Liver (tissue), 9 donors: ENCODE data around the gene HP. TPM values are rescaled to one million over a fixed set of nuclear protein-coding genes. Genes with fewer than 3 reads are reported as not detected.

Experiments used
- DNase-seq: peaks from one replicate; pipeline ENCODE4 v3.0.0-alpha.2; 2017; ENCODE audit warnings: low spot score
- H3K27ac ChIP-seq, 2 donors: one replicate each; pipeline ENCODE4 v1.7.0; 2013; ENCODE audit warnings: inconsistent platforms in 2 of 2, low read length in 2 of 2, control low read depth in 1 of 2, low read depth in 1 of 2, mild to moderate bottlenecking in 1 of 2
- H3K27me3 ChIP-seq, 4 donors: one replicate each; pipeline versions ENCODE4 v1.6.1 to v1.7.0; 2013; ENCODE audit warnings: low read length in 3 of 4, inconsistent platforms in 1 of 4, mild to moderate bottlenecking in 1 of 4, moderate library complexity in 1 of 4; ENCODE audit not compliant: control insufficient read depth in 4 of 4, insufficient read depth in 4 of 4
- H3K36me3 ChIP-seq, 4 donors: one replicate each; pipeline versions ENCODE4 v1.6.1 to v1.7.0; 2013; ENCODE audit warnings: low read length in 3 of 4, mild to moderate bottlenecking in 3 of 4, low read depth in 1 of 4, moderate library complexity in 1 of 4; ENCODE audit not compliant: control insufficient read depth in 4 of 4, insufficient read depth in 3 of 4
- H3K4me1 ChIP-seq, 4 donors: one replicate each; pipeline versions ENCODE4 v1.6.1 to v1.7.0; 2013; ENCODE audit warnings: low read length in 3 of 4, mild to moderate bottlenecking in 3 of 4, moderate library complexity in 1 of 4; ENCODE audit not compliant: control insufficient read depth in 4 of 4, insufficient read depth in 4 of 4
- H3K4me3 ChIP-seq, 3 donors: one replicate each; pipeline versions ENCODE4 v1.6.1 to v1.7.0; 2013; ENCODE audit warnings: low read length in 3 of 3, control low read depth in 1 of 3, low read depth in 1 of 3, mild to moderate bottlenecking in 1 of 3
- H3K9ac ChIP-seq, 2 donors: one replicate each; pipeline ENCODE4 v1.7.0; 2013; ENCODE audit warnings: low read length in 2 of 2, mild to moderate bottlenecking in 2 of 2, moderate library complexity in 2 of 2, control low read depth in 1 of 2, low read depth in 1 of 2
- H3K9me3 ChIP-seq, 4 donors: one replicate each; pipeline versions ENCODE4 v1.6.1 to v1.7.0; 2013; ENCODE audit warnings: low read length in 3 of 4; ENCODE audit not compliant: control insufficient read depth in 4 of 4
- EGR1 ChIP-seq, 2 donors: IDR thresholded peaks; 2 replicates each; pipeline ENCODE4 v1.6.1; 2016 to 2018; ENCODE audit warnings: antibody characterized with exemption in 2 of 2, low read depth in 2 of 2
- FOXA1 ChIP-seq: IDR thresholded peaks from 2 replicates; pipeline ENCODE4 v1.6.1; 2016; ENCODE audit warnings: antibody characterized with exemption
- FOXA2 ChIP-seq: IDR thresholded peaks from 2 replicates; pipeline ENCODE4 v1.6.1; 2016; ENCODE audit warnings: antibody characterized with exemption
- JUND ChIP-seq, 2 donors: IDR thresholded peaks; 2 replicates each; pipeline ENCODE4 v1.6.1; 2016; ENCODE audit warnings: antibody characterized with exemption in 2 of 2
- NR2F2 ChIP-seq: IDR thresholded peaks from 2 replicates; pipeline ENCODE4 v1.6.1; 2016; ENCODE audit warnings: antibody characterized with exemption
- RAD21 ChIP-seq, 2 donors: IDR thresholded peaks; 2 replicates each; pipeline ENCODE4 v1.6.1; 2016; ENCODE audit warnings: antibody characterized with exemption in 2 of 2, mild to moderate bottlenecking in 2 of 2
- SP1 ChIP-seq: IDR thresholded peaks from 2 replicates; pipeline ENCODE4 v1.6.1; 2018; ENCODE audit warnings: antibody characterized with exemption, mild to moderate bottlenecking
- WGBS: extraction: QIAGEN DNeasy Blood & Tissue Kit; methylation state at CpG from one replicate; pipeline ENCODE4 v1.1.7; 2013; 5-methylcytosine and 5-hydroxymethylcytosine counted together
- polyA plus RNA-seq, 2 donors: library from polyadenylated mRNA; stranded (reverse) in 1 of 2; unstranded in 1 of 2; fragments of 200-250 nt in 1 of 2; fragments of >200 nt in 1 of 2; fragmentation: Nextera tagmentation in 1 of 2; extraction: Ambion mirVana in 1 of 2; gene quantifications; one replicate each; pipeline versions ENCODE4 v1.2.1 to v1.2.3, GENCODE V29; 2013 to 2015
- total RNA-seq, 2 donors: library from RNA; depleted of rRNA; stranded (reverse); fragments of >200 nt; gene quantifications; one replicate each; pipeline ENCODE4 v1.2.3, GENCODE V29; 2014
- TF ChIP-seq, protein P1 (sequence below): IDR thresholded peaks from 2 replicates; pipeline ENCODE4 v1.6.1; 2016; ENCODE audit warnings: antibody characterized with exemption
- donor health status: healthy.
- donor health status: healthy.
- donor health status: healthy.
- donor health status: healthy.
- donor health status: healthy.

HP gene
- total and polyA plus RNA-seq, 4 donors, result 13,922 to 117,679 (median 53,485) TPM

DNA sequence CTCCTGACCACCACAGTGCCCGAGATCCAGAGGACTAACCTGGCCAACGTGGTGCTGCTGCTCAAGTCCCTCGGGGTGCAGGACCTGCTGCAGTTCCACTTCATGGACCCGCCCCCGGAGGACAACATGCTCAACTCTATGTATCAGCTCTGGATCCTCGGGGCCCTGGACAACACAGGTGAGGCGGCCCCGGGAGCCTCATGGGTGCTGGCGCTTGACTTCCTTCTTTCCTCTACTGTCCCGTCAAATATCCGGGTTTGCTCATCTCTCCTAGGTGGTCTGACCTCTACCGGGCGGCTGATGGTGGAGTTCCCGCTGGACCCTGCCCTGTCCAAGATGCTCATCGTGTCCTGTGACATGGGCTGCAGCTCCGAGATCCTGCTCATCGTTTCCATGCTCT lies 53.1 kb downstream of the HP start:
- peaks cover 40 to 100% (median 88%) of the 10 kb centered on the region in 4 donors for H3K36me3 ChIP-seq
- DNase-seq, result no peak
- no peak overlapping the region for H3K4me3 ChIP-seq
- no peak overlapping the region for H3K9ac ChIP-seq
- no peak for TF ChIP-seq FOXA1
- no peaks in the 10 kb centered on the region for H3K9me3 ChIP-seq
- no peak overlapping the region for H3K27ac ChIP-seq
- H3K27me3 ChIP-seq, result no peaks in the 10 kb centered on the region
- 95% methylated on average over 17 of the region's 17 CpGs for WGBS
- no peaks in the 10 kb centered on the region for H3K4me1 ChIP-seq

- Histone ChIP-seq H3K36me3 (peaks cover 40 to 99% (median 83%) of the 10 kb centered on the region in 4 donors), H3K27me3 (no peaks in the 10 kb centered on the region), H3K9me3 (no peaks in the 10 kb centered on the region), H3K27ac (no peak overlapping the region), H3K9ac (no peak overlapping the region), H3K4me3 (no peak overlapping the region), H3K4me1 (no peaks in the 10 kb centered on the region)
- 91% methylated on average over 16 of the region's 16 CpGs for WGBS
- DNase-seq, result no peak
- no peak for TF ChIP-seq SP1
- TF ChIP-seq EGR1 (IDR thresholded peaks at IDR 0.05; ENCODE audit: low read depth in 2 of 2), result no peak
Observed at GRCh38 chr16:72108353-72109102, 54.2 kb downstream of the HP start.

DNA sequence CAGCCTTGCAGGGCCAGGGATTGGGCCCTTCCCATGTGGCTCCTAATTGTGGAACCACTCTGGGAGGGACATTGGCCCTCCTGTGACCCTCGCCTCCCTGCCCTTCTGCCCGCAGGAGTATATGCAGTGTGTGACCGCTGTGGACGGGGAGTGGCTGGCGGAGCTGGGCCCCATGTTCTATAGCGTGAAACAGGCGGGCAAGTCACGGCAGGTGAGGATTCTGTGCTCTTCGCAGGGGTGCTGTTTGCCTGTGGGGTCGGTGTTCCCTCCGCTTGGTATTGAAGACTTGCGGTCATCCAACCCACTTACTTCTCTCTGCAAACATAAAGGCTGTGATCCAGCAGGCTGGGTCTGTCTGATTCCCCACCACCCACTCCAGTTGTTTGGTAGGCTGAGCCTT lies 55.0 kb downstream of the HP start:
- Histone ChIP-seq H3K4me1 (no peaks in the 10 kb centered on the region), H3K27me3 (no peaks in the 10 kb centered on the region), H3K9ac (no peak overlapping the region), H3K9me3 (no peaks in the 10 kb centered on the region), H3K36me3 (peaks cover 35 to 95% (median 75%) of the 10 kb centered on the region in 4 donors), H3K27ac (no peak overlapping the region), H3K4me3 (no peak overlapping the region)
- no peak for DNase-seq
- no peak for TF ChIP-seq RAD21 (IDR thresholded peaks at IDR 0.05)
- no peak for TF ChIP-seq FOXA2
- no peak for TF ChIP-seq JUND (IDR thresholded peaks at IDR 0.05)
- no peak for TF ChIP-seq NR2F2
- 97% methylated on average over 12 of the region's 12 CpGs for WGBS

DNA sequence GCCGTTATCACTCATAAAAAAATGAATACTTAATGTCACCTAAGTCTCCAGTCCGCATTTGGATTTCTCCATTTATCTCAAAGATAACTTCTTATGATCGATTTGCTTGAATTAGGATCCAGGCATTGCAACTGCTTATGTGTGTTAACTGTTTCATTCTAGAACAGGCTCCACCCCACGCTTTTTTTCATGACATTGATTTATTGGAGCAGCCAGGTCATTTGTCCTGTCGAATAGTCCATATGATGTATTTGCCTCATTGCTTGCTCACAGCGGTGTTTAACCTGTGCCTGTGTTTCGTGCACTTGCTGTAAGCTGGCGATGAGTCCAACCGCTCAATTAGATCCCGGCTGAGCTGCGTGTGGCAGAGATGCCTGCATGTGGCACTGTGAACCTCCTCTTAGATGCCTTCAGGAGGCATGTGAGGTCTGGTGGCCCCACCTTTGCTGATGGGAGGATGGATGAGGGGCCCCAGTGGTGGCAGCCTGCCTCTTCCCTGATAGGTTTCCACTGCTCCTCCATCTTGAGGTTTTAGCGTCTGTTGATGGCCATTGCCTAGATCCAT lies 55.7 kb downstream of the HP start:
- H3K36me3 ChIP-seq, result peaks cover 30 to 87% (median 71%) of the 10 kb centered on the region in 4 donors
- DNase-seq, result no peak
- TF ChIP-seq, protein P1, sequence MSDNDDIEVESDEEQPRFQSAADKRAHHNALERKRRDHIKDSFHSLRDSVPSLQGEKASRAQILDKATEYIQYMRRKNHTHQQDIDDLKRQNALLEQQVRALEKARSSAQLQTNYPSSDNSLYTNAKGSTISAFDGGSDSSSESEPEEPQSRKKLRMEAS, result no peak
- no peak for TF ChIP-seq RAD21 (IDR thresholded peaks at IDR 0.05)
- H3K4me1 ChIP-seq, result no peaks in the 10 kb centered on the region
- WGBS, result 94% methylated on average over 12 of the region's 12 CpGs
- H3K27me3 ChIP-seq, result no peaks in the 10 kb centered on the region
- H3K9ac ChIP-seq, result no peak overlapping the region
- no peak overlapping the region for H3K4me3 ChIP-seq
- H3K9me3 ChIP-seq, result no peaks in the 10 kb centered on the region
- H3K27ac ChIP-seq, result no peak overlapping the region

Other genes with a start within 250 kb of the HP start
- 10 to 100 TPM; 41.9 to 64.4 TPM for gene AP1G1, start 245.7 kb upstream of the HP start, total RNA-seq
- 10 to 100 TPM; 11.4 to 23.8 TPM for gene AP1G1, start 245.7 kb upstream of the HP start, polyA plus RNA-seq
- gene ATXN1L, start 208.5 kb upstream of the HP start, total RNA-seq, result 10 to 100 TPM; 10.7 to 15.0 TPM
- 1 to 10 TPM; 5.7 to 6.3 TPM for gene ATXN1L, start 208.5 kb upstream of the HP start, polyA plus RNA-seq
- 1 to 10 TPM; 1.9 to 2.1 TPM for gene ZNF821, start 170.3 kb upstream of the HP start, total RNA-seq
- 1 to 10 TPM; 1.0 to 3.0 TPM for gene ZNF821, start 170.3 kb upstream of the HP start, polyA plus RNA-seq
- gene IST1, start 159.0 kb upstream of the HP start, total RNA-seq, result 10 to 100 TPM; 65.4 to 95.3 TPM
- gene IST1, start 159.0 kb upstream of the HP start, polyA plus RNA-seq, result 10 to 100 TPM; 33.8 to 41.7 TPM
- gene PKD1L3, start 54.1 kb upstream of the HP start, total RNA-seq, result 1 to 10 TPM; 1.2 to 3.3 TPM
- gene PKD1L3, start 54.1 kb upstream of the HP start, polyA plus RNA-seq, result under 1 TPM; 0.15 to 0.57 TPM
- gene DHODH, start 45.8 kb upstream of the HP start, total RNA-seq, result 100 to 1,000 TPM in 1 of 2 donors, 10 to 100 TPM in 1; 14.4 to 150 TPM
- gene DHODH, start 45.8 kb upstream of the HP start, polyA plus RNA-seq, result 10 to 100 TPM; 62.7 to 96.1 TPM
- 100 to 1,000 TPM in 1 of 2 donors, 10 to 100 TPM in 1; 94.5 to 129 TPM for gene HPR, start 8.7 kb downstream of the HP start, total RNA-seq
- gene HPR, start 8.7 kb downstream of the HP start, polyA plus RNA-seq, result 1,000 to 10,000 TPM in 1 of 2 donors, 100 to 1,000 TPM in 1; 201 to 1,958 TPM
- 10 to 100 TPM in 1 of 2 donors, 1 to 10 TPM in 1; 5.0 to 11.6 TPM for gene TXNL4B, start 39.1 kb downstream of the HP start, total RNA-seq
- gene TXNL4B, start 39.1 kb downstream of the HP start, polyA plus RNA-seq, result 1 to 10 TPM; 6.6 to 8.4 TPM
- 10 to 100 TPM; 27.5 to 40.9 TPM for gene DHX38, start 39.3 kb downstream of the HP start, total RNA-seq
- gene DHX38, start 39.3 kb downstream of the HP start, polyA plus RNA-seq, result 10 to 100 TPM; 13.9 to 17.9 TPM
- gene PMFBP1, start 117.7 kb downstream of the HP start, total RNA-seq, result 1 to 10 TPM in 1 of 2 donors, under 1 TPM in 1; 0.17 to 1.4 TPM
- under 1 TPM; 0.06 to 0.42 TPM for gene PMFBP1, start 117.7 kb downstream of the HP start, polyA plus RNA-seq